GM19239 (cell line): ENCODE measurements around the gene PDZRN3.
"Not testable (repeated sequence)": the region's sequence is repeated elsewhere in the genome, so short reads cannot be mapped to it uniquely, and the experiment has no call there.

ENCODE experiments used
- DNase-seq: peaks from one replicate; pipeline ENCODE4 v3.0.0; 2011; ENCODE audit warnings: low spot score; ENCODE audit not compliant: insufficient read length
- FAIRE-seq: peaks from 2 replicates; lab custom pipeline; 2011; peaks lifted over from hg19 to GRCh38; lab: Jason Lieb, UNC

Gene PDZRN3

DNA sequence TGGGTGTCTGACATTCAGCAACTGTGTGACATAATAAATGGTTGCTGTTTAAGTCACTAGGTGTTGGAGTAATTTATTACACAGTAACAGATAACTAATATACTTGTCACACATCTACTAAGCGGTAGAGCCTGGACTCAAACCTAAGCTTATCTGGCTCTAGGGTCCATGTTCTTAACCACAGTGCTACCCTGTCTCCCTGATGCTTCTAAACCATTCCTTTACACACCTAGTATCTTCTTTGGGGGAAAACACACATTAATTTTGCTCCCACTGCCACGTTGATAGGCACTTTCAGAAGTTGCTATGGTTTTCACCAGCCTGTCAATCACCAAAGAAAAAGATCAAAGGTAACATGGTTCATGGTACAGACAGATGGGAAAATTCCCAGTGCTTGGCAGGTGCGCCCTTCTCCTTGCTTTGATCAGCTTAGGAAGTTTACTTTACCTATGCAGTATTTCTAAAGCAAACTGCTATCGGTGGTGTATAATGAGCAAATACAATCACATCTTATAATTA, 150.8 kb downstream of the PDZRN3 start:
- DNase-seq (no peak), FAIRE-seq (no peak)

DNA sequence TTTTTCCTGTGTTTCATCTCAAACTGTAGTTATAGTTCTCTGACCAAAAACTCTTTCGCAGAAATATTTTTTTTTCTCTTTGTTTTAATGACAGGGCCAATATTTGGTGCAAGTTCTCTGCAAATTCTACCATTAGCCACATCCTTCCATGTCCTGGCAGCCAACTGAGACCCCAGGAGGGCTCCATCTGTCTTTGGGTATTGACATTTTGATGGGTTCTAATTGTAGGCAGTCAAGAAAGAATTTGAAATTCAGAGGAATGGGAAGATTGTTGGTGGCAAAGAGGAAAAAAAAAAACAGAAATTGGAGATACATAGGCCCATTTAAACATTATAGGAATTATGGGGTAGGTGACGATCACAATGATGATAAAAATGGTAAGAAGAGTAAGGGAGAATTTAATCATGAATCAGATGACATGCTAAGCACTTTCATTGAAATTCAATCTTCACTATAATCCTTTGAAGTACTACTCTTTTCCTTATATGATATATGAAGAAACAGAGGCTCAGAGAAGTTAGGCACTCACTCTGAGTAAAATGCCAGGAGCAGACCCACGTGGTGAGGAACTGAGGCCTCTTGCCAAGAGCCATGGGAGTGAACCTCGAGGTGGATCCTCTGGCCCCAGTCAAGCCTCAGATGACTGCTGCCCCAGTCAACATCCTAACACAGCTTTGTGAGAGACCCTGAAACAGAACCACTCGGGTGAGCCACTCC, 151.4 kb downstream of the PDZRN3 start:
- no peak for DNase-seq
- FAIRE-seq: no peak

DNA sequence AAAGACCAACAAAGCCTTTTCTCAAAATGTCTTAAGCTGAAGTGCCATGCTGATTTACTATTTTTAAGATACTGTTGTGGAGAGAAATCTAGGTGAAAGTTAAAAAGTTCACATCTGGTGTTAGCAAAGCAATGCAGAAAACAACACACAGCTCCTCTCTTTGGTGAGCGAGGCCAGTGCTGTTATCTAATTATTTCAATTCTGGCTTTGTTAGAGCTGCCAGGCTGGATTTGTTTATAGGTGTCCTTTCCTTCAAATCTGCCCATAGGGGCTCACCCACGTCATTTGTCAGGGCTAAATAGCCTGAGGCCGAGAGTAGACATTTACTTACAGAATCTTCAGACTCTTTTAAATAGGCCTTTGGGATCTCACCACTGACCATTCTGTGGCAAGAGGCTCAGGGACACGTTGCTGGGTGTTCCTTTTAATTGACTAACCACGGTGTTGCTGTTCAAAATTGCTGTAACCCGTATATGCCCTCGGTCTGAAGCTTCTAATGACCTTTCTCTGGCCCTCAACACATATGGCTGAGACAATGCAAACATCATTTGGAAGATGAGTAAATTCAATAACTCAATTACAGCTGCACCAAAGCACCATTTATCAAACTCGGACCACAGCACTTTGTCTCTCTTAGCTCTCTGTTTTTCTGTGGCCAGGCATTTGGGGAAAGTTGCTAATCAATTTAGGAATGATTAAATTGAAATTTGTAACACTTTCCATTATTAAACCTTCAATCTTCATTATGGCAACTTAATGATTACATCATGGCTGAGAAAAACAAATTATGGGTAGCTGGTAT, 152.6 kb downstream of the PDZRN3 start:
- no peak for FAIRE-seq
- no peak for DNase-seq

DNA sequence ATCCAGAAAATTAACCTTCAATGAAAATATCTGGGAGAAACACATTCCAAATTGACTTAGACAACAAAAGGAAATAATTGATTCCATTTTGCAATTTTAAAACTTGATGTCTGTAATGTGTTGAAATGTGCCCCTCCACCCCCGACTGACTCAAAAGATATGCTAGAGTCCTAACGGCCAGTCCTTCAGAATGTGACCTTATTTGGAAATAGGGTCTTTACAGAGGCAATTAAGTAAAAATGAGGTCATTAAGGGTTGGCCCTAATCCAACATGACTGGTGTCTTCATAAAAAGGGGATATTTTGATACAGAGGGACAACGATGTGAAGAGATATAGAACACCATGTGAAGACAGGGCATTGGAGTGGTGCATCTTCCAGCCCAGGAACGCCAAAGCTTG, 153.9 kb downstream of the PDZRN3 start:
- FAIRE-seq: no peak
- DNase-seq: no peak

DNA sequence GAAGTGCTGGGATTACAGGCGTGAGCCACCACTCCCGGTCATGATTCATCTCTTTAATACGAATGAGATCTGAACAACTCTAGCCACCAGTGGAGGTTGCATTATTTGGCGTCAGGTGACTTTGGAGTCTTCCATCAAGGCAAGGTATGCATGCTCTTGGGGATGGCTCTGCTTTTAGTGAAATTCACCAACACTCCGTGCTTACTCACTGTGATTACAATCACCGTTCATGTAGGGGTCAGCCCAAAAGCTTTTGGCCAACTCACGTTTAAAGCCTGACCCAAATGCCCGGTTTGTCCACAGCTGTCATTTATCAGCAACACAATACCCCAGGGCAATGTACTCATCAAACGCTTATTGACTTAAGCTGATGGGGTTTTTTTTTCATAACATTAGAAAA, 155.4 kb downstream of the PDZRN3 start:
- DNase-seq: no peak
- FAIRE-seq: no peak

DNA sequence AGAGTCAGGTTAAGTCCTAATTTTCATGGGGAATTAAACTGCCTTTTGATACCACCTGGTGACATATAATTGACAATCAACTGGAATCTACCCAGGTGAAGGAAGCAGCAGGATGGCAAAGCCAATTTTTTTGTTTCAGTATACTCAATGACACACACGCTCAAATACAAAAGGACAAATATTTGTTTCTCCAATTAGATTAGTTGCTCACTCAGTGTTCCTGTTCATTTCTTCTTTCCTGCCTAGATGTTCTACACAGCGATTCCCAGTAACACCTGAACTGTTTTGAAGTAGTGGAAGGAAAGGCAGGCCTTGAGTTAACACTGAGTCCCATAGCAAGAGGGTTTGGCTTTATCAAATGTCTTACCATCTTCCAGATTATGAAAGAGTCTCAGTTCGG, 157.5 kb downstream of the PDZRN3 start:
- FAIRE-seq (no peak), DNase-seq (no peak)

DNA sequence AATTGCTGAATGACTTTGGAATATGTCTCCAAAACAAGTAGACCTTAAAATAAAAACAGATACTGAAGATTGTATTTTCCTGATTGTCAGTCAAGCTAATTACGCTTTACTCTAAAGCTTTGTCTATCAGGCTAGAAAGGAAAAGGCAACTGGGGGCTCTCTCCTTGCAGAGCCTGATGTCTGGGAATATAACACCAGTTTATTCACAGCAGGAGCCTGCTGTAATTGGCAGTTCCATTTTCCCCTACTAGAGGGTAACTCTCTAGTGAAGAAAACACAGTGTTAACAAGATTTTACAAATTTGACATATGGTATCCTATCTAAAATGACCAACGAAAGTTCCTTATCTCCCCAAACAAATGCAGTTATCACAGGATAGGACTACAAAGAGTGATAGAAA, 158.8 kb downstream of the PDZRN3 start:
- DNase-seq: no peak
- no peak for FAIRE-seq

DNA sequence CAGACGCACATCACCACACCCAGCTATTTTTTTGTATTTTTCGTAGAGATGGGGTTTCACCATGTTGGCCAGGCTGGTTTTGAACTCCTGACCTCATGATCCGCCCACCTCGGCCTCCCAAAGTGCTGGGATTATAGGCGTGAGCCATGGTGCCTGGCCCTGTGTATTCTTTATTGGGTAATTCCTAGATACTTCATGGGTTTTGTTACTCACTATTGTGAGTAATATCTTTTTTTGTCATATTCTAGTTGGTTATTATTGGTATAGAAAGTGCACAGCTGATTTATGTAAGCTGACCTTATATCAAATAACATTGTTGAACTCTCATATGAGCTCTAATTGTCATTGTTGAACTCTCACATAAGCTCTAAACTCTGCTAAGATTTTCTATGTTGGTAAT, 160.6 kb downstream of the PDZRN3 start:
- FAIRE-seq, DNase-seq: not testable (repeated sequence)

DNA sequence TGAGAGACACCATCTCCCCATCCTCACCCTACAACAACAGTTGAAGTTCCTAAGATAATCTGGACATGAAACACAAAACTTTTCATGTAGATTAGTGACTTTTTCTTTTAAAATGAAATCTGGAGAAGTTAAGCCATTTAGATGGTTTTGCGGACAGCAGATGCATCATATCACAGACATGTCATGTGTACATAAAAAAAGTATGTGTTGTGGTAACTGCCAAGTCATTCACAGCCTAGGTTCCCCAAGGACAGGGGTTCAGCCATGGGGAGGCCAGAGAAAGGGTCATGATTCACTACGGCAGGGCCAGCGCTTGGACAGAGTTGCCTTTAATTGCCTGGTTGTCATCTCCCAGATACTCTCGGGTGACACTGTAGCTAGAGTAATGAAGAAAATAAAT, 163.2 kb downstream of the PDZRN3 start:
- DNase-seq: no peak
- FAIRE-seq: no peak

DNA sequence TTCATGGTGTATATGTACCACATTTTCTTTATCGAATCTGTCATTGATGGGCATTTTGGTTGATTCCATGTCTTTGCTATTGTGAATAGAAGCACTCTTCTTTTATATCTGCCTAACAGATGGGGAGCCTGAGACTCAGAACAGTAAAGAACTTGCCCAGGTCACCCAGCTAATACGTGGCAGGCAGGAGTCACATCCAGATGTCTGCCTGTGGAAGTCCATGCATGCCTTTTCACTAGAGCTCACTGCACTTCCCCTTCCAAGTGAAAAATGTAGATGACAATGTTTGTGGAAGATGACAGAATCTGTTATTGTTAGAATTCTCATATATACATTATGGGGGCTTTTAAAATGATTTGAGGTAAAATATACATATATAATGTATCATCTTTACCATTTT, 165.0 kb downstream of the PDZRN3 start:
- no peak for FAIRE-seq
- no peak for DNase-seq

DNA sequence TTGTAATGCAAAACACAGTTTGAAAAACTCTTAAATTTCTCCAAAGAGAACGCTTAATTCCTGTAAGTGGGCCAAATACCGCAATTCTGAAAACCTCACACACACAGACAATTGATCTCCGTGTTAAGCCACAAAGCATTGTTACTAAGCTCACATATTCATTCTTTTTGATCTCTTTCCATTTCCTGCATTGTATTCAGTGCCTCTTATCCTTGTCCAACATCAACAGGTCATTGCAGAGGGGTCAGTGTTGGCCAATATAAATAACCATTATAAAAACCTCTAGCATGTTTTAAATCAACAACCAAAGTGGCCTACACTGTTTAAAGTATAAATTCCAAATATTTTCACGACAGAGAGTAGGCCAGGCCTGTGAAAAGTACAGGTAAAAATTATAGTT, 171.1 kb downstream of the PDZRN3 start:
- FAIRE-seq (no peak), DNase-seq (no peak)

DNA sequence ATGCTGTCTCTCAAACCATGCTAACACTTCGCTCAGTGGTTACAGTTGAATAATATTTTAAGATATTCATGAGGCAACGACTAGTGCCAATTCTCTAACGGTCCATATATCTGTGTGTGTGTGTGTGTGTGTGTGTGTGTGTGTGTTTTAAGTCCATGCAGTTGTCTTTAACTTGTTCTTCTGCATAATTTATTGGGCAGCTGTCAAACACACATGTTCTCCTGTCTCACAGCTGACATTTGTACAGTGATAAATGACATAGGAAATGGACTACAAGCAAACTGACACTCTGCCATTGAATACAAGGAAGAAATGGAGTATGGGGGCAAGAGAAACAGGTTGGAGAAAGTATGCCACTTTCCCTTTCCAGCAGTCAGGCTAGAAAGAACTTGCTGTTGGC, 172.0 kb downstream of the PDZRN3 start:
- FAIRE-seq: no peak
- no peak for DNase-seq

DNA sequence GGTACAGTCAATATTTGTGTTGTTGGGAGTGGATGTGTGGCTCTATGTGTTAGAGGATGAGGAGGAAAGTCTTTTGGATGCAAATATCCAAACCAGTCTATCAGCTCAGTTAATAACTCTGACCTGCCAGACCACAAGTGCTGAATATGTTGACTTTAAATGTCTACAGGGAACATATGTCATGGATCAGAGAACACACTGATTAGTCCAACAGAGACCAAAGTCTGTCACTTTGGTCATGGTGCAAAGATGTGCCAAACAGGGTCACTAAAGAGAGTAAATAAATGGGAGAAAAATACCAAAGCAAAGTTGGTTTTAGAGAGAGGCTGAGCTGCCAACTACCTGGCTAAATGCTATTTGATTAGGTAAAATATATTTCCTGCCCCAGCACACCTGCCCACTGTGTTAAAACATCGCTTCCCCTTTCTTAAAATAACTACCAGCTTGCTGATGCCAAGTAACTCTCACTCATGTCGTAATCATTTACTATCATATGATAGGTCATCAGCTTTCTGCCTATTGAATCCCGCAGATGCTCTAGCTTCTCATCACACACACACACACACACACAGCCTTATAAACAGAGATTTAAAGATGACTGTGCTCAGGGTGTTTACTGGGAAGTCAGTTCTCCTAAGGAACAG, 173.3 kb downstream of the PDZRN3 start:
- FAIRE-seq (peak; percentile 55), DNase-seq (no peak)

DNA sequence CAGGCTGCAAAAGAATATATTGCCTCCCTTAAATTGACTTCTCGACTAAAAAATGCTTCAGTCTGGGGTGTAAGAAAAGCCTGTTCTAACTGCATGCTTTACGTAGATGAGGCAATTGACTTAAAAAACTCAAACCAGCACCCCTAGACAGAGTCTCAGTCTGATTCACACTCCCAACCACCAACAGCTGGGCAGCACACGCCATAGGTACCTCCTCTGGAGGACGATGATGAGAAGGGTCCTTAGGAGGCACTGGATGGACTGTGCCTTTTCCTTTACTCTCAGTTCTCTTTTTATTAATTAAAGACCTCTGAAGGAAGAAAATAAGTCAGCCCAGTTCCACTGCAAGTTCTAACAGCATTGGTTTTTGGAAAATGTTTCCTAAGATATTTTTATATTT, 175.0 kb downstream of the PDZRN3 start:
- no peak for DNase-seq
- FAIRE-seq: peak; percentile 54

DNA sequence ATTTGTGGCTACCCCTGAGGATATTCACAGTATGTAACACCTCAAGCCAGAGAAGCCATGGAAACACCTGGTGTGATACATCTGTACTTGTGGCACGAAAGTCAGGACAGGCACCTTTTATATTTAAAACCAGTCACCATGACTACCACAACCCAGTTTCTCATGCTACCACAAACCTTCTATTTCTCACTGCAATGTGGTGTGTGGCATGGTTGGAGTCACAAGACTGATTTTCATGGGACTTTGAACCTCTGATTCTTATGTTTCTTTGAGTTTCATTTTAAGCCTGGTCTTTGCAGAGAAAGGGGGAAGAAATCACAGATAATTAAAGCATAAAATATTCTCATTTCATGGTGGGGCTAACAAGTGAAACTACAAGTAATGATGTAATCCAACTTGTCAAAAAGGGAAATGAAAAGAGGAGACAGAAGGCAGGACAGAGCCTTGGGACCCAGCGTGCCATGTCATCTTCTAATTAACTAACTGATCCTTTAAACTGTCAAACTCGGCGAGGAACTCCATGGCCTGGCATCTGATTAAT, 175.9 kb downstream of the PDZRN3 start:
- peak; percentile 36 for DNase-seq
- FAIRE-seq: peak; percentile 96

DNA sequence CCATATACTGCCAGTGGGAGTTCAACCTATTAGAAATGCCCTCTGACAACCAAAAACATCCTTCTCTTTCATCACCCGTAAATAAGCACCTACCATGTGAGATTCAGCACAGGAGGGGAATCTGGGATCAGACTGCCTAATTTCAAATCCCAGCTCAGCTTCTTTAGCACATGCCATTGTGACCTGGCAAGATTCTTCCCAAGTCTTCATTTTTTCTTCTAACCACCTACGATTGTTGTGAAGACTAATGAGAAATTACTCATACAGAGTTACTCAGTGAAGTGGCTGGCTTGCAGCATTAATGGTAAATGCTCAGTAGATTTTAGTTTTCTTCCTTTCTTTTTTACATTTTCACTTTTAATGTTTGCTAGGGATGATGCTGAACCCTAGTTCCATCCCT, 176.7 kb downstream of the PDZRN3 start:
- FAIRE-seq (peak; percentile 18), DNase-seq (no peak)

DNA sequence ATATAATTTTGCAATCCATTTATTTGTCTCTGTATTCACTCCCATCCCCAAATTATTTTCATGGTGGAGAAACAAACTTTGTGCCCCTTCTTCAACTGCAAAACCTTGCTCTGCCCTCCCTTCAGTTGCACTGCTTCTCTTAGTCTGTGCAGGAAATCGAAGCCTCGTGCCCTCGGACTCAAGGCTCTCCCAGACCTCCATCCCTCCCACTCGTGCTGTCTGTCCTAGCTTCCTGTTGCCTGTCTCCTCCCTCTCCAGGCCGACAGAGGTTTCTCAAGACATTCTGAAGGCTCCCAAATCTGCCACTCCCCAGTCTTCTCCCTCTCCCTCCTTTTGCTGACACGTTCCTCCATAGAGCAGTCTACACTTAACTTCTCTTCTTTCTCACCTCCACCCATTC, 177.6 kb downstream of the PDZRN3 start:
- FAIRE-seq: no peak
- no peak for DNase-seq

DNA sequence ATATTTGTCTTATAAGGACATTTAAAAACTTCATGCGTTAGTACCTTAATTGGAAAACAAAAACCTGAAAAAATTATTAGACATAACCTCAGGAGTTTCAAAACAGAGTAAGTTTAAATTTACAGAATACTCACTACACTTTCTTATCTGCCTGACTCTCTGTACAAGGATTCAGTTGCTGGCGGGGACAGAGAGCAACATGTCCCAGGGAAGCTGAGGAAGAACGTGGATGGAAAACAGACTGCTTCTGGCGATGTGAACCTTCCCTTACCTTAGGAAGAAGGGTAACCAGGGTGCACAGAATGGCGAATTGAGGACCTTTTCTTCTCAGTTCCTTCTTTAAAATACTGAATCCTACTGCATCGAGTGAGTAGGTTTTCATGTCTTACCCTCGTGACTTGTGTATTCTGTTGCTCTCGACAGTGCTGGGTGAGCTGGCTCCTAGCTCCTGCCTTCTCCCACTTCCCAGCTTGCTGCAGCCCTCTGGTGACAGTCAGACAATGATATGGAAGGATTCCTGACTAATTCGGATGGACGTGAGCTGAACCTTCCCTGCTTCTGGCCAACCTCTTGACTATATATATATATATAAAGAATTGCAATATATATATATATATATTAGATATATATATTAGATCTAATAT, 178.2 kb downstream of the PDZRN3 start:
- DNase-seq (no peak), FAIRE-seq (no peak)

DNA sequence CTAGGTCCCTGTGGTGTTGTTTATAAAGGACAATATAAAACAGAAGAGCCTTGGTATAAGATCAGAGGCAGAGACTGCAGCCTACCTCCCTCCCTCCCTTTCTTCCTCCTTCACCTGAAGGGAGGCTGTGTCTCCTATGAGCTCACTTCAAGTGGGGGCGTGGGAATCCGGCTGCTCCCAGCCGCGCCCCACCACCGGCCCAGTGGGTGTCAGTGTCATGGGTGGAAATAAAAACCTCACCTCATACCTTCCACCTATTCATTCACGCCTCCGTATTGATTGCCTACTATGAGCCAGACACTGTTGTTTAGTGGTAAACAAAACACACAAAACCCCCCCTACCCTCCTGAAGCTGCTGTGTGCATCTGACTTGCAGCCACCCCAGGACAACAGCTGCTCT, 181.9 kb downstream of the PDZRN3 start:
- DNase-seq: no peak
- no peak for FAIRE-seq

DNA sequence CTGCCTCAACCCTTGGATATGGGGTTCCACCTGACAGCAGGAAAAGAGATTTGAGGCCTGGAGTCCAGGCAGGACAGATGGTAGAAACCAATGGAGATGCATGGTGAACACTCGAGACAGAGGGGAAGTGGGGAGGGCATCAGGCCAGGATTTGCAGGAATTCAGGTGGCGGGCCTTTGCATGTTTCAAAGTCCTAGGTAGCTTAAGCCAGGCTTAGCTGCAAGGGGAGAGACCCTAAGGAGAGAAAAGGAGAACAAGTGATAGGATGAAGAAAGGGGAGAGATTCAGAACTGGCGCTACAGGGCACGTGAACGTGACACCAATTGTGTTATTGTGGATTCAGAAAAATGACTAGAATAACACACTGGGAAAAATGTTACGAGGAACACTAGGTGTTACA, 182.6 kb downstream of the PDZRN3 start:
- no peak for FAIRE-seq
- DNase-seq: no peak
